ENCODE data around the gene PEPD.
"Not testable (repeated sequence)": the region's sequence is repeated elsewhere in the genome, so short reads cannot be mapped to it uniquely, and the experiment has no call there.

PEPD gene

GRCh38 chr19:33496038-33496895 is 25.3 kb downstream of the PEPD start:
- DNase-seq: no peak

GRCh38 chr19:33493401-33494275 is 28.0 kb downstream of the PEPD start:
- no peak for DNase-seq

- no peak for DNase-seq
These were observed 28.6 kb downstream of the PEPD start for GRCh38 chr19:33492951-33493350.

- DNase-seq: no peak
These were observed 29.5 kb downstream of the PEPD start for GRCh38 chr19:33492090-33492489.

GRCh38 chr19:33490596-33490995 is 31.0 kb downstream of the PEPD start:
- not testable (repeated sequence) for DNase-seq

- no peak for DNase-seq
These were observed 31.5 kb downstream of the PEPD start for GRCh38 chr19:33490041-33490451.

GRCh38 chr19:33488826-33489225 is 32.8 kb downstream of the PEPD start:
- DNase-seq: no peak

- no peak for DNase-seq
These were observed 33.4 kb downstream of the PEPD start for GRCh38 chr19:33487901-33488800.

GRCh38 chr19:33486936-33487811 is 34.4 kb downstream of the PEPD start:
- no peak for DNase-seq

GRCh38 chr19:33486407-33486806 is 35.2 kb downstream of the PEPD start:
- DNase-seq: no peak

- no peak for DNase-seq
These were observed 37.3 kb downstream of the PEPD start for GRCh38 chr19:33484226-33484774.

- DNase-seq: no peak
These were observed 39.1 kb downstream of the PEPD start for GRCh38 chr19:33482476-33482875.

GRCh38 chr19:33481863-33482262 is 39.7 kb downstream of the PEPD start:
- no peak for DNase-seq

- not testable (repeated sequence) for DNase-seq
These were observed 42.0 kb downstream of the PEPD start for GRCh38 chr19:33479570-33479969.

- no peak for DNase-seq
These were observed 43.8 kb downstream of the PEPD start for GRCh38 chr19:33477781-33478180.

- DNase-seq: no peak
These were observed 45.4 kb downstream of the PEPD start for GRCh38 chr19:33476151-33476707.

- DNase-seq: no peak
These were observed 47.8 kb downstream of the PEPD start for GRCh38 chr19:33473653-33474305.

GRCh38 chr19:33472691-33473652 is 48.6 kb downstream of the PEPD start:
- DNase-seq: no peak

GRCh38 chr19:33472226-33472625 is 49.4 kb downstream of the PEPD start:
- DNase-seq: no peak

Measured in suppressor macrophage treated with lipopolysaccharide for 4 hours (primary cell).